Activated CD8-positive, alpha-beta memory T cell treated with anti-CD3 and anti-CD28 coated beads, Interleukin-2, amount 50 U/mL, for 48 hours (primary cell): Measurements from ENCODE around the gene COX19.

Experiments
- DNase-seq: peaks from one replicate; pipeline ENCODE4 v3.0.0-alpha.2; 2020

The COX19 gene

DNA sequence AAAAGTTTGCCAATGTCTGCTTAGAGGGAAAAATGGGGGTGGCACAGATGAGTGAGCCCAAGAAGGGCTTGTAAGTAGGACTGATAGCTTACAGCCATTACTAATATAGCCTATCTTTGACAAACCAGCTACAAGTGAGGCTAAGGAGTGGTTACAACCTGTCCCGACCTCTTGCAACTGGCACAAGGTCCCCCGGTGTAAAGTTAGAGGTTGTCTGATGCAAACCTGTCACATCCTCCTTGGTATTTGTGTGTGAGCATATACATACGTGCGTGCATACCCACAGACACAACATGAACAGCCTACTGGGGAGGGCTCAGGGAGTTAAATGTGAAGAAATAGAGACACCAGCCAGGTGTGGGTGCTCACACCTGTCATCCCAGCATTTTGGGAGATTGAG lies 35.5 kb downstream of the COX19 start:
- DNase-seq = no peak

DNA sequence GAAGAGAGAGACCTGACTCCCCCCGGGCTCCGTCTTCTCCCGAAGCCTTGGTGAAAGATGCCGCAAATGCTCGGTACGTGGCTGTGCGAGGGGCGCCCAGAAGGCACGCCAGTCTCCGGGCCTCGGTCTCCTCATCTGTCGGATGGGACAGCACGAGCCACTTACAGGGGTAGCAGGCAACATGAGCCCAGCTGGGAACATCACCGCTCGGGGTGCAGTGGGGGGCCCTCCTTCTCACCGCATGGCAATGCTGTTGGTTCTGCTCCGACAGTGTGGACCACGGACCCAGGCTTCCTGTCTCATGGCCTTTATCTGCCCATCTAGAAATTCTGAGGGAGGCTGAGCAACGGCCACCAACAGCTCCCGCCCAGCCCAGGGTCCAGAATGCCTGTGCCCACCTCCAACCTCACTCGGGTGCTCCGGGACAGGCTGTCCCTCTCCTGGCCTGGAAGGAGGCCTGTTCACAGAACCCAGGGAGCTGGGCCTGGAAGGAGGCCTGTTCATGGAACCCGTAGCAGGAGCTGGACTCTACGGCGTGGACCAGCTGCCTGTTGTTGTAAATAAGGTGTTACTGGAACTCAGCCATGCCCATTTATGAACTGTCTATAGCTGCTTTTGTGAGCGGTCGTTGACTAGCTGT lies 36.7 kb downstream of the COX19 start:
- no peak for DNase-seq

DNA sequence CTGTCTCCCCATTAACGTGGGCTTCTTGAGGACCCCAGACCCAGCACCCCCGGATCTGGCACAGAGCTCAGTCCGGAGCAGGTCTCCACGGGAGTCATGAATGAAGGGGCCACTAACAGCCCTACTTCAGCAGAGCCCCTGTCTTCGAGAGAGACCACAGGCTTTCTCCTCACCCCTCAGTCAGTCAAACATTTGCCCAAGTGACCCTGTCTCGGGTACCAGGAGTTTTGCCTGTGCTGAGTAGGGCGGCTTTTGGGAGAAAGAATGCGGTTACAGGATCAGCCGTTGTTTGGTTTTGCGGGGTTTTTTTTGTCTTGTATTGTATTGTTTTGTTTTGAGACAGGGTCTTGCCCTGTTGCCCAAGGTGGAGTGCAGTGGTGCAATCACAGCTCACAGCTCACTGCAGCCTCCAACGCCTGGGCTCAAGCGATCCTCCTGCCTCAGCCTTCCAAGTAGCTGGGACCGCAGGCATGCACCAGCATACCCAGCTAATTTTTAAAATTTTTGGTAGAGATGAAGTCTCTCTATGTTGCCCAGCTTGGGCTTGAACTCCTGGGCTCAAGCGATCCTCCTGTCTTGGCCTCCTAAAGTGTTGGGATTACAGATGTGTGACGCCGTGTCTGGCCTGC lies 37.4 kb downstream of the COX19 start:
- no peak for DNase-seq

DNA sequence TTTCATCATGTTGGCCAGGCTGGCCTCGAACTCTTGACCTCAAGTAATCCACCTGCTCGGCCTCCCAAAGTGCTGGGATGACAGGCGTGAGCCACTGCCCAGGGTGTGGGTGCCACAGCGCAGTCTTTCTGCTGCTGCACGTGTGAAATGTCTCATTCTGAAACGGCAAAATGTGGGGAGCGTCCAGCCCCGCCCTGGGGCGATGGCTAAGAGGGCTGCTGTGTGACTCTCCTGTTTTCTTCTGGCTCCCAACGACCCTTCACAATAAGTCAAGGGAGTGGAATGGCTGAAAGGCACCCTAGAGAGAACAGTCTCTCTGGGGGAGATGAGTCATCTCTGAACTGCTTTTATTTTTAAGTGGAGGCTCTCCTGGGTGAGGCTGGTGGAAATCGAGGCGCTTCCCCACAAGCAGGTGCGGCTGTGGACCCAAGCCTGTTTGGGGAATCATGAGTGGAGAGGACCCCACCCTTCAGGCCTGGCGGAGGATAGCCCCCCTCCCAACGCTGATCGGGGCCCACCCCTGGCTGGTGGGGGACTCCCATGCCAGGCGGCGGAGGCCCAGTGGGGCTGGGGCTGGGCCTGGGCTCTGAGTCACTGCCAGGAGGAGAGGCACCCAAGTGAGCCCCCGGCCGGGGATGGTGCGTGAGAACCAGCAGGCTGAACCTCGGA lies 38.8 kb downstream of the COX19 start:
- peak; percentile 78 for DNase-seq

DNA sequence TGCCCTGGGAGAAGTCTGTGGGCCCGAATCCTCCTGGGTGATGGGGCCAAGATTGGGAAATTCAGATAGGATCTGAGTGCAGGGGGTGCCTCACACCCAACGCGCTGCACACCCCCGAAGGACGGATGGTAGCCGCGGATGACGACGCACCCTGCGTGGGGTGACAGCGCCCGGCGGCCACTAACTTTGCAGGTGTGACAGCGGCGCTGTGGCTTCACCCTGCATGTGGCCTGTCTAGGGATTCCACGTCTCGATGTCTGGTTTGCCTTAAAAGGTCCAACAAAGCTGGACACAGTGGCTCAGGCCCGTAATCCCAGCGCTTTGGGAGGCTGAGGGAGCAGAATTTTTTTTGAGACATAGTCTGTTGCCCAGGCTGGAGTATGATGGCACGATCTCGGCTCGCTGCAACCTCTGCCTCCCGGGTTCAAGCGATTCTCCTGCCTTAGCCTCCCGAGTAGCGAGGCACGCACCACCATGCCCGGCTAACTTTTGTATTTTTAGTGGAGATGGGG lies 39.4 kb downstream of the COX19 start:
- no peak for DNase-seq

DNA sequence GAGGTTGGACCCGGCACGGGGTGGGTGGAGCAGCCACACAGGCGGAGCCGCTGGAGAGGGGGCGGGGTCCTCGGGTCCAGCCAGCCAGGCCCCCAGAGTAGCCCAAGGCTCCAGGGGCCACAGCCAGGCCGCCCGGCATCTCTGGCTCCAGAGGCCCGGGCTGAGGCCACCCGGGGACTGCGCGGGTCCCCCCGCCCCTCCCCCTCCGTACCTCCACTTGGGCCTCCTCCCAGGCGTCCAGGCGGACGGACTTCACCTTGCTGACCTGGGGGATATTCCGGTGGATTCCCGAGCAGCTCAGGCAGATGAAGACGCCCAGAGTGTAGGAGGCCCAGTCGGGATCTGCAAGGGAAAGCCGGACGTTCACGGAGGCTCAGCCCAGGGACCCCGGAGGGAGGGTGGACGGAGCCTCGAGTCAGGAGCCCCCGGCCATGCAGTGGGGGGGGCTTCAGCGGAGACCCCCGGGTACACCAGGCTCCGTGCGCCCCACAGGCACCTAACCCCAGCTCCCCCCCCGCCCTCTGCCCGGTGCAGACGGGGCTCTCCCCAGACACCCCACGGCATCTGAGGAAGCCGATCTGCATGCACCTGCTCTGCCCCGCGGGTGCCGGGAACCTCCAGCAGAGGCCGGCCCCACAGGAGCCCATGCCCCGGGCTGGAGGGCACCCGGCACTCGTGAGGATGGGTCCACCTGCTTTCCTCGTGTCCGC lies 40.0 kb downstream of the COX19 start:
- no peak for DNase-seq

DNA sequence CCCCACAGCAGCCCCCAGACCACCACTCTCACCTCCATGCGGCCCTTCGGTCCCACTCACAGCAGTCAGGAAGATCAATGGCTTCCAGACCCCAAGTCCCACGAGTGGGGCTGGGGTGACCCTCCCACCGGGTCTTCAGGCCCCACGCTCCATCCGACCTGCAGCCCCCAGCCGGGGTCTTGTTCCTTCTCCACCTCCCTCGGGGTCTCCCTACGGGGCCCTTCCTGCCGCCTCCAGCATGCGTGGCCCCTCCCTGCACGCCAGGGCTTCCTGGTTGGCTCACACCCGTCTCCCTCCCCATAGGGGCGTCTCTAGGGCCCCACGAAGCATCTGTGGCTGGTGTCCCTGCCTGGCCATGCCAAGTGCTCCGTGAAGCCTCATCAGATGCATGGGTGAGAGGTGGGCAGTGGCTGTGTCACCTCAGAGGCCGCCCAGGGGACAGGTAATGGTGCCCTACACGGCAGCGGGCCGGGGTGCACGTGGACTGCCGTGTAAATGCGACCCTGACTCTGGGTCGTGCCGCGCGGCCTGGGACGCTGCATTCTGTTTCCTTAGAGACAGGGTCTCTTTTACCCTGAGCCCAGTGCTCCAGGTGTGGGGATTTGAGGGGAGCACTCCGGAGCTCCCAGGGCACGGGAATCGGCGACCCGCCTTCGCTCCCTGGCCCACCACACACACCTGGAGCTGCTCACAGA lies 40.7 kb downstream of the COX19 start:
- no peak for DNase-seq

DNA sequence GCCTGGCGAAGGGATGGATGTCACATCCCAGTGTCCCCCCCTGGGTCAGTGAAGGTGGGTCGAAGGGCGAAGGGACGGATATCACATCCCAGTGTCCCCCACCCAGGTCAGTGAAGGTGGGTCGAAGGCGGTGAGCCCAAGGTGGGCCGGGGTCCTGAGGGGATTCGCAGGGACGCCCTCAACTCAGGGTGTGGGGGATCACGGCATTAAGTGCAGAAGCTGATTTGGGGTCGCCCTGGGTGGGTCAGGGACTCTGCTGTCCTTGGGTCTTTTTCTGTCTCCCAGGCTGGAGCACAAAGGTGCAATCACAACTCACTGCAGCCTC lies 42.7 kb downstream of the COX19 start:
- no peak for DNase-seq

DNA sequence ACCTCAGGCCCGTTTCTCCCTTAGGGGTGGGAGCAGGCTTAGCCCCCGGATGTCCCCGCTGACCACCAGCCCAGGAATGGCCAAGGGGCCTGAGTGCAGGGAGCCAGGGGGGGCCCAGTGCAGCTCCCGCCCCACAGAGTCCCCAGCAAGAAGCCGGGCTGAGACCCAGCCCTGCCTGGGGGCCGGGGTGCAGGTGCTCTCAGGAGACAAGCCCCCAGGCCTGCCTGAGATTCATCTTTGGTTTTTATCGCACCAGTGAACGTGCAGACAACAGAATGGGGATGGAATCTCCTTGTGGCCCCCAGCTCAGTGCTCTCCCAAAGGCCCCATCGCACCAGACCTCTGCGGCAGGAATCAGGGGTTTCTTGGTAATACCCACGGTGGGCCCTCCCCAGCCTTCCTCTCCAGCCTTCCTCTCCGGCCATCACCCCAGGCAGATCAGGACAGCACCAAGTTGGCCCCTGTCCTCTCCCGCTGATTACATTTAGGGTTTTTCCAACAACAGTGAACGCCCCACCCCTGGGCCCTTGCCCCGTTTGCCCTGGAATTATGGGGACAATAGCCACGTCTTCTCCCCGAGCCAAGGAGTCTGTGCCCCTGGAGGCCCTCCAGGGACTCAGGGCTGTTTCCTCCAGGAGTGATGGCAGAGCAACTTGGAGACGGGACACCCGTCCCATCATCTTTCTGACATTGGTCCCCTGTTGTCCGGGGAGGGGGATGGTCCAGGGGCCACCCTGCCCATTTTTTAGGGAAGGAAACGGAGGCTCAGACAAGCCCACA lies 43.3 kb downstream of the COX19 start:
- DNase-seq = no peak

DNA sequence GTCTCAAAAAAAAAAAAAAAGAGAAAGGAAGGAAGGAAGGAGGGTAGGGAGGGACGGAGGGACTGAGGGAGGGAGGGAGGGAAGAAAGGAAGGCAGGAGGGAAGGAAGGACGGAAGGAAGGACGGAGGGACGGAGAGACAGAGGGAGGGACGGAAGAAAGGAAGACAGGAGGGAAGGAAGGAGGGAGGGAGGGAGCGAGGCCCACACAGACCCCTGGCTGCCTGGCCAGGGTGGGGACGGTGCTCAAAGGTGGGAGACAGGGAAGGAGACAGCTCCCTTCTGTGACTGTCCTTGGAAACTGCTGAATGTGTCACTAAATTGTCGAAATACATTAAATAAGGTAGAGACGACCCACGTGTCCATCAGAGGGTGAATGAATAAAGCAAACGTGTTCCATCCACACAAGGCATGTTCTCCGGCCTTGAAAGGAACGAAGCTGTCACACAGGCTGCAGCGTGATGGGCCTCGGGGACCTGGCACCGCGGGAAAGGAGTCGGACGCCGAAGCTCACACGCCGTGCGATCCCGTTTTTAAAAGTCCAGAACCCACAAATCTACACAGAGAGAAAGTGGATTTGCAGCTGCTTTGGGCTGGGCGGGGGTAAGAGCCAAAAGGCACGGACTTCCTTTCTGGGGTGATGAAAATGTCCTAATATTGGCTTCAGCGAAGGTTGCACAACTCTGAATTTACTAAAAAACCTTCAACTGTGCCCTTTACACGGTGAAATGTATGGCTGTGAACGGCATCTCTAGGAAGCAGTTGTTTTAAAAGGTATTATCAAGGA lies 44.2 kb downstream of the COX19 start:
- no peak for DNase-seq

DNA sequence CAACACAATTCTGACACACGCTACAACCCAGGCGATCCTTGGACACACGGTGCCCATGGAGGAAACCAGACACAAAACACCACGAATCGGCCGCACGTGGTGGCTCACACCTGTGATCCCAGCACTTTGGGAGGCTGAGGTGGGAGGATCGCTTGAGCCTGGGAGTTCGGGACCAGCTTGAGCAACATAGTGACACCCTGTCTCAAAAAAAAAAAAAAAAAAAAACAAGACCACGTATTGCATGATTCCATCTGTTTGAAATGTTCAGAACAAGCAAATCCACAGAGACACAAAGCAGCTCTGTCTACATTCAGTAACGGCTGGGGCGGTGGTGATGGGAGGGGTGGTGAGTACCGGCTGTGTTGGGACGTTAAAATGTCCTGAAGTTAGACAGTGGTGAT lies 46.0 kb downstream of the COX19 start:
- peak; percentile 51 for DNase-seq

DNA sequence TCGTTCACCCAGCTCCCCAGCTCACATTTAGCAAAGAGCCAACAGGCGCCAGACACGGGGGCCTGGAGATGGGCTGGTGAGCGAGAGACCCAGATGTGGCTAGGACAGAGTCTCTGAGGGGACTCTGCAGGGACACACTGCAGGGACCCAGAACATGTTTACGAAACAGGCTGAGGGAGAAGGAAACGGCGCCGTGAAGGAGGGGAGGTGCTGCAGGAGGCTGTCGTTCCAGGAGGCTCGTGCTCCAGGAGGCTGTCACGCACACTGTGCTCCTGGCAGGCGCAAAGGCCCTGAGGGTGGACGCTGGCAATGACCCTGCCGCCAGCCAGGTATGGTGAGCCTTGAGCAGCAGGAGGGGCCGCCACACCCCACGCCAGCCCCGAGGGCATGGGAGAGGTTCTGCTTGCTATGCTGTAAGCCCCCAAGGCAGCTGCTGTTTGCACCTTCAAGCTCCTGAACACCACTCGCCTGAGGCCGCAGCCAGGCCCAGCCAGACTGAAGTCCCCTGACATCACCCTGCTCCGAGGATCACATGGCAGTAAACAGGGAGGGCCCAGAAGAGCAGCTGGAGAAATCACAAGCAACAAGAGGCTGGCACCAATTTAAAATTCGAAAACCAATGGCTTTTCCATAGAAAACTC lies 48.2 kb downstream of the COX19 start:
- DNase-seq = peak; percentile 52

DNA sequence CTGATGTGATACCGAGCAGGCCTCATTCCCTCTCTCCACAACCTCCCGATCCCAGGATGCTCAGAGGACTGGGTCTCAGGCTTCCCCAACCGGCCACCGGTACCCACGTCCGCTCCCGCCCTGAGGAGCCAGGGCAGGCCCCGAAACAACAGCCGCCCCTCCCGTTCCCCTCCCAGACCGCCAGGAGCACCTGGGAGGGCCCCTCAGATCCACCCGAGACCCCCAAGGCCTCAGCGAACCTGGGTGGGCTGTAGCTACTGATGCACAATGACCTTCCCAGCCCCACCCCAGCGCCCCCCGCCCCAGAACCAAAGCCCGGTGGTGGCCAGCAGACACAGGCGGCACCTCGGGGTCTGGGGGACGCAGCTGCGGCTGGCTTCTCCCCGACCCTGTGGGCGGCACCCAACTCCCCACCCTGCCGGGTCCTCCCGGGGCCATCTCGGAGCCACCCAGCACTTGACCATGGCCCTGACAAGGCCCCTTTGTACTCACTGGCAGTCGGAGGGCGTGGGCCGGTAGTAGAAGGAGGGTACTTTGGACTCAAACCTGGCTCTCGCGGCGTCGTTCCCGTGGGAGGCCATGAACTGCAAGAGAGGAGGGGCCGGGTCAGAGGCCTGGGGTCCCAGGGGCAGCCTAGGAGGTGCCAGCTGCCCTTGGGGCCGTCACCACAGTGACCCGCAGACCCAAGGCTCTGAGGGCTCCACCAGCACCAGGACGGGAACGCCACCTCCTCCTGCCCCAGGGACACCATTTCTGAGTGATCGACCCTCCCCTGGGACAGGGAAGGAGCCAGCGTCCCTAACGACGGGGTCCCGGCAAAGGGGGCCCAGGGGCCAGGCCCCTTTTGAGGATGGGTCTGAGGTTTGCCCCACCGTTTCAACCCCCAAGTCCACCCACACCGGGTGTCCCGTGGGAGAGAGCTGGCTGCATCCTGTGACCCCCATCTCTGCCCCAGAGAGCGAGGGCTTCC lies 49.0 kb downstream of the COX19 start:
- peak; percentile 56 for DNase-seq

DNA sequence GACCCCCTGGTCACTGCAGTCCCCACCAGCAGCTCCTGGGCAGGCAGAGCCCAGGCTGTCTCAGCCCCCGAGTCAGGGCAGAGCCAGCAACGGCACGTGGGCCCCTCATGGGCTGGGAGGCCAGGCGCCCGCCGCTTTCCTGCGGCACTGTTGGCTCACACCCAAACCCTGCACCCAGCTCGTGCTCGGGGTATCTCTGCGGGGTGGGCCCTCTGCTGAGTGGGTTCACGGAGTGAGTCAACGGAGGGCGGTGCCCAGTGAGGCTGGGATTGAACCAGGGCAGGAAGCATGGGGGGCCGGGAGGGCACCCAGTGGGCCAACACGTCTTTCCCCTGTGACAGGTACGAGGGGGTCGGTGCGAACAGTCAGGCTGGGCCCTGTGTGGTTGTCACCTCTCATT lies 49.7 kb downstream of the COX19 start:
- DNase-seq = peak; percentile 89

DNA sequence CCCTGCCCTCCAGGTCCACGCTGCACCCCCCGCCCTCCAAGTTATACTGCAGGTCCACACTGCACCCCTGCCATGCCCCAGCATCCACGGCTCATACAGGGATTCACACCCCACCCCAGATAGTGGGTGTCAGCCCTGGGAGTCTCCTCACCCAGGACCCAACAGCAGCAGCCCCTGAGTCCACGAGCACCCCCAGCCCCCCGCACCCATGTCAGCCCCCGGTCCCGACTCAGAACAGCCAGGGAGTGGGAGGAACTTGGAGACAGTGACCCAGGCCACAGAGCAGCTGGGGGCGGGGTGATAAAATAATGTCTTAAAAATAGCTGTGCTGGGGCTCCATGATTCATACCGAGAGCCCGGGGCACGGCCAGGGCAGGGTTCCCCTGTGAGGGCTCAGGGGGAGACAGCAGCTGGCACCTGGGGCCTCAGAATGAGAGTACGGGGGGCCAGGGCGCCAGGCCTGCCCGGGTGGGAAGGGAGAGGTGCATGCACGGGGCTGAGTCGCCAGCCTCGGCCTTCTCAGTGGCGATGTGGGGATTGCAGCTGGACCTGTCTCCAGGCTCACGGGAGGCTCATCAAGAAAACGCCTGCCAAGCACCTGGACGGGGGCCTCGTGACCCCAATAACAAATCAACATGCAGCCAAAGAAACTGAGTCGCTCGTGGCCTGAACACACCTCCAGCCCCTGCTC lies 50.7 kb downstream of the COX19 start:
- DNase-seq = peak; percentile 86

DNA sequence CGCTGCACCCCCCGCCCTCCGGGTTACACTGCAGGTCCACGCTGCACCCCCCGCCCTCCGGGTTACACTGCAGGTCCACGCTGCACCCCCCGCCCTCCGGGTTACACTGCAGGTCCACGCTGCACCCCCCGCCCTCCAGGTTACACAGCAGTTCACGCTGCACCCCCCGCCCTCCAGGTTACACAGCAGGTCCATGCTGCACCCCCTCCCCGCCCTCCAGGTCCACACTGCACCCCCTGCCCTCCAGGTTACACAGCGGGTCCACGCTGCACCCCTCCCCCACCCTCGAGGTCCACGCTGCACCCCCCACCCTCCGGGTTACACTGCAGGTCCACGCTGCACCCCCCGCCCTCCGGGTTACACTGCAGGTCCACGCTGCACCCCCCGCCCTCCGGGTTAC lies 51.3 kb downstream of the COX19 start:
- DNase-seq = peak; percentile 50

DNA sequence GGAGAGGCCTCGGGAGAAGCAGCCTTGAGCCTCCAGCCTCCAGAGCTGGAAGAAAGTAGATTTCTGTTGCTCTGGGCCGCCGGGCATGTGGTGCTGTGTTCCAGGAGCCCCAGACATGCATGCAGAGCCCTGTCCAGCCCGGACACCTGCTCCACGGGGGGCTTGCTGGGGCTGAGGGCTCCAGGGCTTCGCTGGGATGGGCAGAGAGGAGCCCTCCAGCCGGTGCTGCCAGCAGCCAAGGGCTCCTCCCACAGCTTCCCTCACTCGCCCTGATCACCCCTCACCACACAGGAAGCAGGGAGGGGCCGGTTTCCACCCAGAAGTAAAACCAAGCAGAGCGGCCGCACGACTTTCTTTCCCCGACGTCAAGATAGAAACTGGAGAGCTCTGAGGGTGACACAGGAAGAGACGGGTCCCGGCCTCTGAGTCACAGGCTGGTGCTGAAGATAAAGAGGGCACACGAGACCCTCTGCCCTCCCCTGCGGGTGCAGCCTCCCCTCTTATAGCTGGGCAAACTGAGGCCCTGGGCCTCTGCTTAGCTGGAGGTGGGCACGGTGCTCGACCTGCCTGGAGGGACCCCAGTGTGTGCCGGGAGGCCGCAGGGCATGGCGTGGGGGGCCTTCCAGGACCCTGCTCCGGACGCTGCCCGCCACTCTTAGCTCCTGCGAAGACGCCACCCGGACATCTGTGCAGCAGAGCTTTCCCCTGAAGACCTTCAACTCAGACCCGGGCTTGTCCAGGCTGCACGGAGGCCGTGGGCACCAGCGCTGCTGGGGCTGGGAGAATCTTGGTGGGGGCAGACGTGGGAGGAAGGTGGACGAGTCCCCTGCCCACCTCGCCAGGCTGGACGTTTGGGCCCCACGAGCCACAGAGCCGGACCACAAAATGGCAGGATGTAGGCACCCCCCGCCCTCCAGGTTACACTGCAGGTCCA lies 52.0 kb downstream of the COX19 start:
- peak; percentile 91 for DNase-seq
